Measurements from ENCODE around the gene FCHSD2.

DNA sequence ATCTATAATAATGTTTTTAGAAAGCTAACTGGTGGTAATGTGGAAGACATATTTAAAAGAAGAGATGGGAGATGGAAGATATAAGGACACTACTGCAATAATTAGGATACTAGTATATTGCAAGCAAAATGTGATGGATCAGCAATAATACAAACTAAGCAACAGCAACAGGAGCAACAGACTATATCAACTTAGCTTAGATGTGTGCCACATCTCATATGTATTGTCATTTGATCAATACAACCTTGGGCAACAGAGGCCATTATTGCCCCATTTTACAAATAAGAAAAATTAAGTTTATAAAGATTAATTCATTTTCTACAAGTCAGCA, 4.2 kb downstream of the FCHSD2 start:
- no peak for TF ChIP-seq CTCF (IDR thresholded peaks at IDR 0.05)
- no peak for TF ChIP-seq EP300 (IDR thresholded peaks at IDR 0.05)
- no peak for TF ChIP-seq POLR2A (IDR thresholded peaks at IDR 0.05)

Data from gastroesophageal sphincter (tissue), 3 donors.